HCT116 (cell line): ENCODE measurements around the gene HLA-DMA. TPM values are rescaled to one million over a fixed set of nuclear protein-coding genes. Genes with fewer than 3 reads are reported as not detected.

ENCODE experiments used
- ATAC-seq: fragments of 200-7000 bp; cut with Tn5 transposase; 2 replicates; pipeline ENCODE4 v1.9.1; 2020; ENCODE audit warnings: mild to moderate bottlenecking, moderate library complexity
- BruUV-seq: library from RNA; stranded (reverse); fragments of 400-500 nt; replicated peaks from 2 replicates; lab custom pipeline; 2021; lab: Mats Ljungman, UMichigan
- CTCF ChIA-PET: fragments of 300-600 bp; sonication (Branson Sonifier 250); formaldehyde crosslinking; loops from one replicate; lab custom pipeline; 2021; ENCODE audit warnings: antibody characterized with exemption; lab: Charles Lee
- POLR2A ChIA-PET: fragments of 300-600, 350-600 bp; sonication (Branson Sonifier 250); formaldehyde crosslinking; loops from one replicate; lab custom pipeline; 2021; ENCODE audit warnings: antibody characterized with exemption; lab: Charles Lee
- RAD21 ChIA-PET, 2 experiments: fragments of 300-600 bp; sonication (Branson Sonifier 250); formaldehyde crosslinking; loops; one replicate each; lab custom pipeline; 2023; ENCODE audit warnings: low total read pairs in 2 of 2; ENCODE audit not compliant: uncharacterized antibody in 2 of 2, unreplicated experiment in 2 of 2, low non-redundant PET in 1 of 2; lab: Charles Lee
- DNase-seq: peaks from one replicate; pipeline ENCODE4 v3.0.0-alpha.2; 2010; ENCODE audit warnings: low read depth, low spot score
- H2AFZ ChIP-seq: fragments of 200-600 bp; shearing (Covaris generic), sonication (generic); 2 replicates; pipeline ENCODE4 v1.6.1; 2017; ENCODE audit warnings: low read depth, mixed run types, mixed read lengths, antibody characterized with exemption, low read length; ENCODE audit not compliant: poor library complexity, severe bottlenecking
- H3K27ac ChIP-seq: 2 replicates; pipeline ENCODE4 v1.5.1; 2012; ENCODE audit warnings: low read depth, low read length
- H3K27me3 ChIP-seq: fragments of 200-600 bp; sonication (generic); 2 replicates; pipeline ENCODE4 v1.6.1; 2016; ENCODE audit warnings: mixed run types, low read length, mixed read lengths; ENCODE audit not compliant: insufficient read depth
- H3K36me3 ChIP-seq, 2 experiments: fragments of 200-500 bp in 1 of 2; fragments of 200-600 bp in 1 of 2; sonication (Bioruptor generic) in 1 of 2; sonication (generic) in 1 of 2; 2 replicates each; pipeline versions ENCODE4 v1.5.1 to v1.6.1; 2014 to 2016; ENCODE audit warnings: low read length in 2 of 2, inconsistent platforms in 1 of 2, mixed read lengths in 1 of 2, mixed run types in 1 of 2; ENCODE audit not compliant: insufficient read depth in 2 of 2, control insufficient read depth in 1 of 2
- H3K4me1 ChIP-seq, 2 experiments: fragments of 200-600 bp in 1 of 2; sonication (generic) in 1 of 2; 2 replicates each; pipeline versions ENCODE4 v1.5.1 to v1.6.1; 2012 to 2017; ENCODE audit warnings: low read length in 2 of 2, inconsistent platforms in 1 of 2, mild to moderate bottlenecking in 1 of 2, mixed read lengths in 1 of 2, mixed run types in 1 of 2, moderate library complexity in 1 of 2; ENCODE audit not compliant: insufficient read depth in 2 of 2, control insufficient read depth in 1 of 2
- H3K4me2 ChIP-seq: fragments of 200-600 bp; sonication (generic); 2 replicates; pipeline ENCODE4 v1.6.1; 2017; ENCODE audit warnings: mixed run types, low read length, mixed read lengths
- H3K4me3 ChIP-seq, 2 experiments: fragments of 200-600 bp in 1 of 2; sonication (generic) in 1 of 2; replicated peaks in 1 of 2; 2 replicates each; pipeline ENCODE4 v1.5.1; 2011 to 2016; ENCODE audit warnings: low read length in 2 of 2, control low read depth in 1 of 2, low read depth in 1 of 2, mild to moderate bottlenecking in 1 of 2, mixed read lengths in 1 of 2, mixed run types in 1 of 2
- H3K79me2 ChIP-seq: fragments of 200-600 bp; sonication (generic); 2 replicates; pipeline ENCODE4 v1.6.1; 2017; ENCODE audit warnings: mild to moderate bottlenecking, mixed run types, low read length, moderate library complexity, mixed read lengths; ENCODE audit not compliant: insufficient read depth
- H3K9ac ChIP-seq: fragments of 200-600 bp; sonication (generic); 2 replicates; pipeline ENCODE4 v1.6.1; 2016; ENCODE audit warnings: low read length, mixed read lengths
- H3K9me2 ChIP-seq: fragments of 200-600 bp; sonication (generic), shearing (Covaris generic); 2 replicates; pipeline ENCODE4 v1.6.1; 2017; ENCODE audit warnings: mixed run types, mild to moderate bottlenecking, moderate library complexity; ENCODE audit not compliant: insufficient read depth
- H3K9me3 ChIP-seq, 2 experiments: fragments of 200-500 bp in 1 of 2; fragments of 200-600 bp in 1 of 2; sonication (Bioruptor generic) in 1 of 2; sonication (generic) in 1 of 2; 2 replicates each; pipeline ENCODE4 v1.6.1; 2014 to 2017; ENCODE audit warnings: low read length in 2 of 2, mixed read lengths in 2 of 2, inconsistent platforms in 1 of 2, low read depth in 1 of 2, mild to moderate bottlenecking in 1 of 2, mixed run types in 1 of 2, moderate library complexity in 1 of 2; ENCODE audit not compliant: control insufficient read depth in 1 of 2, insufficient read depth in 1 of 2
- H4K20me1 ChIP-seq: fragments of 200-600 bp; sonication (generic), shearing (Covaris generic); 2 replicates; pipeline ENCODE4 v1.6.1; 2017; ENCODE audit warnings: mixed run types, mild to moderate bottlenecking, moderate library complexity; ENCODE audit not compliant: insufficient read depth
- ATF3 ChIP-seq: IDR thresholded peaks from 2 replicates; pipeline ENCODE4 v1.6.1; 2012
- CTCF ChIP-seq, 3 experiments: fragments of 200-600 bp in 1 of 3; sonication (generic) in 1 of 3; IDR thresholded peaks in 2 of 3; conservative IDR thresholded peaks in 1 of 3; 2 replicates each; pipeline ENCODE4 v1.5.1; 2012 to 2017; ENCODE audit warnings: low read depth in 2 of 3, low read length in 2 of 3, antibody characterized with exemption in 1 of 3, borderline replicate concordance in 1 of 3, control low read depth in 1 of 3, mild to moderate bottlenecking in 1 of 3, mixed read lengths in 1 of 3, mixed run types in 1 of 3, moderate library complexity in 1 of 3; ENCODE audit not compliant: insufficient read depth in 1 of 3
- JUND ChIP-seq: IDR thresholded peaks from 2 replicates; pipeline ENCODE4 v1.6.1; 2012
- MAX ChIP-seq: IDR thresholded peaks from 2 replicates; pipeline ENCODE4 v1.6.1; 2012
- RAD21 ChIP-seq: IDR thresholded peaks from 2 replicates; pipeline ENCODE4 v1.6.1; 2012; ENCODE audit warnings: low read depth, mild to moderate bottlenecking
- REST ChIP-seq: IDR thresholded peaks from 2 replicates; pipeline ENCODE4 v1.6.1; 2012; ENCODE audit warnings: low read depth
- YY1 ChIP-seq: IDR thresholded peaks from 2 replicates; pipeline ENCODE4 v1.6.1; 2011; ENCODE audit warnings: low read length, low read depth, moderate library complexity, mild to moderate bottlenecking; ENCODE audit not compliant: insufficient replicate concordance; ENCODE audit errors: extremely low read depth
- ZBTB33 ChIP-seq: IDR thresholded peaks from 2 replicates; pipeline ENCODE4 v1.6.1; 2011; ENCODE audit warnings: mild to moderate bottlenecking, low read length, moderate library complexity; ENCODE audit not compliant: insufficient replicate concordance; ENCODE audit errors: extremely low read depth
- intact Hi-C: fragments of 100-400 bp; cut with micrococcal nuclease; formaldehyde crosslinking; loops from 2 replicates; pipeline ENCODE4 v1.10.0; 2022
- total RNA-seq: library from RNA; stranded (reverse); gene quantifications from one replicate; pipeline ENCODE4 v1.2.1, GENCODE V29; 2021; ENCODE audit not compliant: unreplicated experiment

HLA-DMA gene
- total RNA-seq, 1 experiment from 2014 or later, result 12.1 TPM

- Histone ChIP-seq H3K9me3 (no peaks in the 10 kb centered on the region), H4K20me1 (no peaks in the 10 kb centered on the region), H3K79me2 (no peaks in the 10 kb centered on the region), H3K4me1 (no peaks in the 10 kb centered on the region), H3K9ac (no peak overlapping the region), H3K36me3 (no peaks in the 10 kb centered on the region), H3K27ac (no peak overlapping the region), H3K4me2 (no peak overlapping the region), H3K27me3 (no peaks in the 10 kb centered on the region), H3K4me3 (no peak overlapping the region), H2AFZ (no peak overlapping the region), H3K9me2 (no peaks in the 10 kb centered on the region)
- POLR2A ChIA-PET, result interaction anchor here (1.2 kb wide), 2 partner anchors 9 to 22 kb away, joined by 3 to 4 read pairs; no protein-coding TSS in a partner anchor
- intact Hi-C loops, result no loop called here
- TF ChIP-seq RAD21, result no peak
- TF ChIP-seq ATF3, result no peak
- TF ChIP-seq JUND, result no peak
- TF ChIP-seq MAX, result no peak
- no peak for TF ChIP-seq ZBTB33
- no peak for TF ChIP-seq CTCF (IDR thresholded peaks at IDR 0.05 in 2 of 3, conservative IDR thresholded peaks at IDR 0.05 in 1 of 3; ENCODE audit: borderline replicate concordance in 1 of 3, insufficient read depth in 1 of 3, low read depth in 2 of 3, low read length in 2 of 3)
- TF ChIP-seq YY1, result no peak
- no peak for TF ChIP-seq REST
- RAD21 ChIA-PET, result no interaction called here
- no peak for ATAC-seq
- CTCF ChIA-PET, result no interaction called here
- BruUV-seq, result no TSS peak
- DNase-seq, result no peak
These were observed 40.6 kb upstream of the HLA-DMA start for GRCh38 chr6:32993363-32993973.
